ENCODE measurements around the gene CDKN2B-AS1. TPM values are rescaled to one million over a fixed set of nuclear protein-coding genes. Genes with fewer than 3 reads are reported as not detected.

The CDKN2B-AS1 gene
- total RNA-seq, 1 experiment from 2014 or later = not detected

GRCh38 chr9:22060831-22061383 is 66.3 kb downstream of the CDKN2B-AS1 start:
- H3K4me3 Mint-ChIP-seq (ENCODE audit: unreplicated experiment) = no peak overlapping the region
- intact Hi-C loops (cut with micrococcal nuclease) = no loop called here
- POLR2A ChIA-PET = no interaction called here
- no peak overlapping the region for H3K27ac Mint-ChIP-seq (ENCODE audit: low read depth, unreplicated experiment)
- no peaks in the 10 kb centered on the region for H3K9me3 Mint-ChIP-seq (ENCODE audit: unreplicated experiment)
- no peak for DNase-seq (ENCODE audit: unreplicated experiment)
- no peaks in the 10 kb centered on the region for H3K4me1 Mint-ChIP-seq (ENCODE audit: insufficient read depth, unreplicated experiment)
- CTCF ChIA-PET = no interaction called here
- no TSS peak for BruUV-seq (replicated peaks)
- TF ChIP-seq CTCF (IDR thresholded peaks at IDR 0.05; ENCODE audit: unreplicated experiment) = no peak
- no peaks in the 10 kb centered on the region for H3K27me3 Mint-ChIP-seq (ENCODE audit: insufficient read depth, unreplicated experiment)
- no peaks in the 10 kb centered on the region for H3K36me3 Mint-ChIP-seq (ENCODE audit: insufficient read depth, unreplicated experiment)

GRCh38 chr9:22064957-22065356 is 70.4 kb downstream of the CDKN2B-AS1 start:
- Mint-ChIP-seq H3K27me3 (ENCODE audit: insufficient read depth, unreplicated experiment) (no peaks in the 10 kb centered on the region), H3K4me3 (ENCODE audit: unreplicated experiment) (no peak overlapping the region), H3K27ac (ENCODE audit: low read depth, unreplicated experiment) (no peak overlapping the region), H3K9me3 (ENCODE audit: unreplicated experiment) (no peaks in the 10 kb centered on the region), H3K36me3 (ENCODE audit: insufficient read depth, unreplicated experiment) (no peaks in the 10 kb centered on the region), H3K4me1 (ENCODE audit: insufficient read depth, unreplicated experiment) (no peaks in the 10 kb centered on the region)
- no peak for DNase-seq (ENCODE audit: unreplicated experiment)
- ChIA-PET POLR2A (no interaction called here), CTCF (no interaction called here)
- intact Hi-C loops (cut with micrococcal nuclease) = no loop called here
- no TSS peak for BruUV-seq (replicated peaks)
- TF ChIP-seq CTCF (IDR thresholded peaks at IDR 0.05; ENCODE audit: unreplicated experiment) = no peak

DNA sequence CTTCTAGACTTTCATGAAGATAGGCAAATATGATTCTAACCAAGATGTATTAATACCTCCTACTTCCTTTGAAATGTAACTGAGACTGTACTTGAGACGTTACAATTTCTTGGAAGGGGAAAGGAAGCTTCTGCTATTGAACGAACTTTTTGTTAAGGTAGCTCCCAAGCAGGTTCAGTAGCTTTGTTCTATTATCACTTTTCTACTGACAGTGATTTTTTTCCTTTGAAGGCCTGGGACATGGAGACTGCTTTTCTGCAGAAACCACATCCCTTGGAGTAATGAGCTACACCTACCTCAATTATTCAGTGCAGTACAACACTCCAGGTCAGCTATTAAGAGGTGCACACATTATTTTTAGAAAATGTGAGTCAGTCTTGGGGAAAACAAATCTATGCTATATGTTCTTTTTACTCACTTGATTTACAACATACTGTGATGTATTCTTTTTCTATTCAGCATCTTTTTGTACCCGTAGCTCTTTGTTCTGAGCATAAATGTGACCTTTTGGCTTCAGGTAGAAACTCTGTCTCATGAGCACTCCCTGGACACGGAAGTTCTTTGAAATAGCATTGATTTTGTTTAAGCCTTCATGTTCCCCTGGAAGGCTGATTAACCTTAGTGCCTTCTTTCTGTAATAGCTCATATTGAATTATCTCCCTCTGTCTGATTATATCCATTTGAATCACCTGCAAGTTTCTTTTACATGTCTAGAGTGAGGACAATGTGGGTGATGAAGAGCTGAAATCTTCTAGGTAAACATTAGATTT is 71.0 kb downstream of the CDKN2B-AS1 start:
- Mint-ChIP-seq H3K36me3 (ENCODE audit: insufficient read depth, unreplicated experiment) (no peaks in the 10 kb centered on the region), H3K9me3 (ENCODE audit: unreplicated experiment) (no peaks in the 10 kb centered on the region), H3K4me1 (ENCODE audit: insufficient read depth, unreplicated experiment) (no peaks in the 10 kb centered on the region), H3K27ac (ENCODE audit: low read depth, unreplicated experiment) (no peak overlapping the region), H3K4me3 (ENCODE audit: unreplicated experiment) (no peak overlapping the region), H3K27me3 (ENCODE audit: insufficient read depth, unreplicated experiment) (no peaks in the 10 kb centered on the region)
- ChIA-PET POLR2A (no interaction called here), CTCF (no interaction called here)
- BruUV-seq (replicated peaks) = no TSS peak
- TF ChIP-seq CTCF (IDR thresholded peaks at IDR 0.05; ENCODE audit: unreplicated experiment) = no peak
- intact Hi-C loops (cut with micrococcal nuclease) = no loop called here
- no peak for DNase-seq (ENCODE audit: unreplicated experiment)

DNA sequence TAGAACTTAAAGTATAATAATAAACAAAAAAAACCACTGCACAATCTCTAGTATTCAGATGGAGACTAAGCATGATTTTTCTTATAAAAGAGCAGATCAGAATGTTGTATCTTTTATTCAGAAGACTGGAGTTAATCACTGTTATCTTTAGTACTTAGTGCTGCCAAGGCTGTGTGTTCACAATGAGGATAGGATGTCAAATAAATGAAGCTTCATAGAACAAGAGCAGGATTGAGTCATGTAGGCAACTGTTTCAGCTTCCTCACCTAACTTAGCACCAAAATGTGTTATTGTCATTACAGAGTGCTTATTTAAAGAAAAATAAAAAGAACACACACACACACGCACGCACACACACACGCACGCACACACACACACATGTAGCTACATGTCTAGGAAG is 72.6 kb downstream of the CDKN2B-AS1 start:
- no peaks in the 10 kb centered on the region for H3K36me3 Mint-ChIP-seq (ENCODE audit: insufficient read depth, unreplicated experiment)
- H3K27ac Mint-ChIP-seq (ENCODE audit: low read depth, unreplicated experiment) = no peak overlapping the region
- POLR2A ChIA-PET = no interaction called here
- TF ChIP-seq CTCF (IDR thresholded peaks at IDR 0.05; ENCODE audit: unreplicated experiment) = no peak
- no peaks in the 10 kb centered on the region for H3K4me1 Mint-ChIP-seq (ENCODE audit: insufficient read depth, unreplicated experiment)
- BruUV-seq (replicated peaks) = no TSS peak
- intact Hi-C loops (cut with micrococcal nuclease) = no loop called here
- H3K4me3 Mint-ChIP-seq (ENCODE audit: unreplicated experiment) = no peak overlapping the region
- CTCF ChIA-PET = no interaction called here
- H3K9me3 Mint-ChIP-seq (ENCODE audit: unreplicated experiment) = no peaks in the 10 kb centered on the region
- no peaks in the 10 kb centered on the region for H3K27me3 Mint-ChIP-seq (ENCODE audit: insufficient read depth, unreplicated experiment)
- DNase-seq (ENCODE audit: unreplicated experiment) = no peak
